Aorta (tissue), 5 donors: ENCODE results near the gene SLC25A23. TPM values are rescaled to one million over a fixed set of nuclear protein-coding genes. Genes with fewer than 3 reads are reported as not detected.

ENCODE experiments used
- ATAC-seq: fragments of 200-7000 bp; cut with Tn5 transposase; one replicate; pipeline ENCODE4 v1.9.1; 2022; ENCODE audit warnings: moderate library complexity; ENCODE audit not compliant: low FRiP score
- DNase-seq, 2 donors: peaks; one replicate each; pipeline ENCODE4 v3.0.0-alpha.2; 2020
- H3K27ac ChIP-seq, 2 donors: one replicate each; pipeline ENCODE4 v1.5.1; 2013; ENCODE audit warnings: low read length in 2 of 2, mild to moderate bottlenecking in 2 of 2, moderate library complexity in 2 of 2, control low read depth in 1 of 2, inconsistent platforms in 1 of 2, low read depth in 1 of 2
- H3K27me3 ChIP-seq, 2 donors: one replicate each; pipeline ENCODE4 v1.6.1; 2013; ENCODE audit warnings: control low read depth in 1 of 2, low read length in 1 of 2, mild to moderate bottlenecking in 1 of 2, moderate library complexity in 1 of 2; ENCODE audit not compliant: insufficient read depth in 2 of 2, control insufficient read depth in 1 of 2
- H3K36me3 ChIP-seq, 2 donors: one replicate each; pipeline ENCODE4 v1.6.1; 2013; ENCODE audit warnings: control low read depth in 1 of 2, low read length in 1 of 2, mild to moderate bottlenecking in 1 of 2; ENCODE audit not compliant: insufficient read depth in 2 of 2, control insufficient read depth in 1 of 2
- H3K4me1 ChIP-seq, 2 donors: one replicate each; pipeline ENCODE4 v1.6.1; 2013; ENCODE audit warnings: low read length in 2 of 2, control low read depth in 1 of 2, mild to moderate bottlenecking in 1 of 2, moderate library complexity in 1 of 2; ENCODE audit not compliant: insufficient read depth in 2 of 2, control insufficient read depth in 1 of 2
- H3K4me3 ChIP-seq, 2 donors: one replicate each; pipeline ENCODE4 v1.5.1; 2013; ENCODE audit warnings: low read length in 2 of 2, control low read depth in 1 of 2, mild to moderate bottlenecking in 1 of 2
- H3K9me3 ChIP-seq: one replicate; pipeline ENCODE4 v1.6.1; 2013; ENCODE audit warnings: mild to moderate bottlenecking, low read length; ENCODE audit not compliant: control insufficient read depth
- WGBS, 2 donors: extraction: QIAGEN DNeasy Blood & Tissue Kit; methylation state at CpG; one replicate each; pipeline ENCODE4 v1.1.7; 2013; 5-methylcytosine and 5-hydroxymethylcytosine counted together
- intact Hi-C, 2 donors: fragments of 100-400 bp; cut with DNase I; formaldehyde crosslinking; loops; one replicate each; pipeline versions ENCODE4 v1.14.2 to v1.15.0; 2022
- polyA plus RNA-seq, 2 donors: library from polyadenylated mRNA; stranded (reverse); fragments of 200-250 nt; gene quantifications; one replicate each; pipeline ENCODE4 v1.2.3, GENCODE V29; 2013
- total RNA-seq, 2 donors: library from RNA; stranded (reverse); fragmentation: NEBNext Ultra II Directional; extraction: Animal tissue kit (Norgen Biotek cat#: 25700); gene quantifications; one replicate each; pipeline ENCODE4 v1.2.1, GENCODE V29; 2021
- donor health status: healthy with polysubstance abuse.
- donor health status: Bipolar disorder and iron deficiency.
- donor health status: DM: no; HTN: no; CAD: no.
- donor health status: DM: no; HTN: no; CAD: no.
- donor health status: DM: yes; HTN: yes; CAD: no.

Gene SLC25A23
- total and polyA plus RNA-seq, 4 donors: 37.9 to 59.0 (median 50.5) TPM

- intact Hi-C loops: no loop called here
- 47 to 48% methylated on average over 3 of the region's 3 CpGs for WGBS, 2 donors
- Histone ChIP-seq H3K4me3 (no peak overlapping the region), H3K4me1 (no peaks in the 10 kb centered on the region), H3K9me3 (no peaks in the 10 kb centered on the region), H3K27me3 (no peaks in the 10 kb centered on the region), H3K36me3 (no peaks in the 10 kb centered on the region), H3K27ac (no peak overlapping the region)
- no peak for ATAC-seq
- no peak for DNase-seq
These were observed 23.6 kb upstream of the SLC25A23 start for GRCh38 chr19:6483235-6483634.

DNA sequence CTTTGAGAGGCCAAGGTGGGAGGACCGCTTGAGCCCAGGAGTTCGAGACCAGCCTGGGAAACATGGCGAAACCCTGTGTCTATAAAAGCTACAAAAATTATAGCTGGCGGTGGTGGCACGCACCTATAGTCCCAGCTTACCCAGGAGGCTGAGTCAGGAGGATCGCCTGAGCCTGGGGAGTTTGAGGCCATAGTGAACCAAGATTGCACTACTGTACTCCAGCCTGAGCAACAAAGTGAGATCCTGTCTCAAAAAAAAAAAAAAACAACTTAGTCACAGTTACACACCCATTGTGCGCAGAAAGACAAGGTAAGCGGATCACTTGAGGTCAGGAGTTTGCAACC is 22.7 kb upstream of the SLC25A23 start:
- Histone ChIP-seq H3K27ac (no peak overlapping the region), H3K9me3 (no peaks in the 10 kb centered on the region), H3K4me1 (no peaks in the 10 kb centered on the region), H3K4me3 (no peak overlapping the region), H3K27me3 (no peaks in the 10 kb centered on the region), H3K36me3 (no peaks in the 10 kb centered on the region)
- DNase-seq: no peak
- no peak for ATAC-seq
- WGBS, 2 donors: 94 to 96% methylated on average over 8 of the region's 8 CpGs
- intact Hi-C loops: no loop called here

GRCh38 chr19:6481541-6482342 is 22.1 kb upstream of the SLC25A23 start, which contains the start of gene DENND1C:
DENND1C (minus strand) TSS chr19:6481787; CDS start chr19:6481695, 92 bp downstream.
- peak in 1 of 2 donors; percentile 73 for DNase-seq
- ATAC-seq: peak; percentile 45
- Histone ChIP-seq H3K4me1 (no peaks in the 10 kb centered on the region), H3K27ac (no peak within 1 kb of the TSS), H3K27me3 (no peaks in the 10 kb centered on the region), H3K4me3 (no peak within 1 kb of the TSS), H3K9me3 (no peaks in the 10 kb centered on the region), H3K36me3 (no peaks in the 10 kb centered on the region)
- WGBS, 2 donors: 33 to 34% methylated on average over 24 of the region's 24 CpGs
- intact Hi-C loops: no loop called here

GRCh38 chr19:6480848-6481415 is 21.3 kb upstream of the SLC25A23 start:
- ATAC-seq: no peak
- Histone ChIP-seq H3K4me3 (no peak overlapping the region), H3K27me3 (no peaks in the 10 kb centered on the region), H3K27ac (no peak overlapping the region), H3K4me1 (no peaks in the 10 kb centered on the region), H3K36me3 (no peaks in the 10 kb centered on the region), H3K9me3 (no peaks in the 10 kb centered on the region)
- no peak for DNase-seq
- 78 to 79% methylated on average over 10 of the region's 10 CpGs for WGBS, 2 donors
- intact Hi-C loops: no loop called here

GRCh38 chr19:6479836-6480398 is 20.3 kb upstream of the SLC25A23 start:
- ATAC-seq (no peak), DNase-seq (no peak)
- H3K36me3 ChIP-seq: no peaks in the 10 kb centered on the region
- H3K4me3 ChIP-seq: no peak overlapping the region
- H3K9me3 ChIP-seq: no peaks in the 10 kb centered on the region
- 38 to 48% methylated on average over 7 of the region's 7 CpGs for WGBS, 2 donors
- no peaks in the 10 kb centered on the region for H3K27me3 ChIP-seq
- no peaks in the 10 kb centered on the region for H3K4me1 ChIP-seq
- no peak overlapping the region for H3K27ac ChIP-seq
- intact Hi-C loops: no loop called here

DNA sequence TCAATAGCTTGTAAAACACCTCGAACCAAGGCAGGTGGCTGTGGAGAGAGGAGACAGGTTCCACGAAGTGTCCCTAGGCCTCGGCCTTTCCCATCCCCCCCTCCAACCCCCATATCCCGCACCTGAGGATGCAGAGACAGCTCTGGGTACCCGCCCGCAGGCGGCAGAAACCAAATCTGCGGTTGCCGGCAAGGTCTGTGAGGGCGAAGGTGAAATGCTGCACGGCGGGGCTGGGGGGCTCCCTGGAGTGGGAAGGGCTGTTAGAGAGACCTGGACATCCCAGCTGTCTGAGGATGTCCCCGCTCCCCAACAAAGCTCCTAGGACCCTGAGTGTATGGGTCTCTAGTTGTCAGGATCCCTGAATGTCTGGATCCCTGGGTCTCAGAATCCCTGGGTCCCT is 19.2 kb upstream of the SLC25A23 start:
- intact Hi-C loops: no loop called here
- ATAC-seq (no peak), DNase-seq (no peak)
- Histone ChIP-seq H3K9me3 (no peaks in the 10 kb centered on the region), H3K36me3 (no peaks in the 10 kb centered on the region), H3K27ac (no peak overlapping the region), H3K4me1 (no peaks in the 10 kb centered on the region), H3K4me3 (no peak overlapping the region), H3K27me3 (peaks cover 0 to 1% of the 10 kb centered on the region in 2 donors)
- WGBS, 2 donors: 83 to 84% methylated on average over 13 of the region's 13 CpGs

DNA sequence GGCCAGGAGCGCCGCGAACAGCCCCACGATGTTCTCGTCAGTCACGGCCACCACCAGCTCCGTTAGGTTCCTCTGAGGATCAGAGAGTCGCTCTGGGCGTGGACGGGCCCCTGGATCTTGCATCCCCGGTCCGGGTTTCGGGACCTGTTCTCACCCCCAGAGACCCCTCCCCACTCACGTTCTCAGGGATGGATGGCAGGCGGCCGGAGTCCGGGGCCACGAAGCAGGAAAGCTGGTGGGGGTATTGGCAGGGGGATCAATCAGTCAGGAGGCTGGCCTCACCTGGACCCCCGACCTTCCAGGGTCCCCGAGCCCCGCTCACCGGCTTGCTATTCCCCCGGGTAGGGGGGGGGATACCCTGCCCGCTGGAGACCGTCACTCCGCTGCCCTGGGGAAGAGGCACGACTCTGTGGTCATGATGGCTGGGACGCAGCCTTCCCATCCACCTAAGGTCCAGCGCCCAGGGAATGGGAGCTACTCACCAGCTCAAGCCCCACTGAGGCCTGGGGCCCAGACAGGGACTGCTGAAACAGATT is 17.4 kb upstream of the SLC25A23 start:
- ATAC-seq (no peak), DNase-seq (no peak)
- Histone ChIP-seq H3K27me3 (peaks cover 0 to 1% of the 10 kb centered on the region in 2 donors), H3K4me1 (no peaks in the 10 kb centered on the region), H3K9me3 (no peaks in the 10 kb centered on the region), H3K36me3 (no peaks in the 10 kb centered on the region), H3K4me3 (no peak overlapping the region), H3K27ac (no peak overlapping the region)
- WGBS, 2 donors: 9% methylated on average over 20 to 29 of the region's 29 CpGs
- intact Hi-C loops: no loop called here

- Histone ChIP-seq H3K27me3 (peaks cover 0 to 1% of the 10 kb centered on the region in 2 donors), H3K4me3 (no peak overlapping the region), H3K36me3 (no peaks in the 10 kb centered on the region), H3K4me1 (no peaks in the 10 kb centered on the region), H3K27ac (no peak overlapping the region), H3K9me3 (no peaks in the 10 kb centered on the region)
- DNase-seq: peak; percentile 63 to 81
- intact Hi-C loops: no loop called here
- ATAC-seq: no peak
- 1 to 6% methylated on average over 26 to 33 of the region's 33 CpGs for WGBS, 2 donors
These were observed 16.7 kb upstream of the SLC25A23 start for GRCh38 chr19:6476155-6476895.
